GM12801 (cell line): ENCODE data around the gene TRIO.

Source experiments
- TF ChIP-seq, protein P1 (sequence below): IDR thresholded peaks from one replicate; pipeline ENCODE4 v1.5.1; 2011; ENCODE audit warnings: control low read depth; ENCODE audit not compliant: insufficient read length; ENCODE audit errors: extremely low read depth

The TRIO gene

DNA sequence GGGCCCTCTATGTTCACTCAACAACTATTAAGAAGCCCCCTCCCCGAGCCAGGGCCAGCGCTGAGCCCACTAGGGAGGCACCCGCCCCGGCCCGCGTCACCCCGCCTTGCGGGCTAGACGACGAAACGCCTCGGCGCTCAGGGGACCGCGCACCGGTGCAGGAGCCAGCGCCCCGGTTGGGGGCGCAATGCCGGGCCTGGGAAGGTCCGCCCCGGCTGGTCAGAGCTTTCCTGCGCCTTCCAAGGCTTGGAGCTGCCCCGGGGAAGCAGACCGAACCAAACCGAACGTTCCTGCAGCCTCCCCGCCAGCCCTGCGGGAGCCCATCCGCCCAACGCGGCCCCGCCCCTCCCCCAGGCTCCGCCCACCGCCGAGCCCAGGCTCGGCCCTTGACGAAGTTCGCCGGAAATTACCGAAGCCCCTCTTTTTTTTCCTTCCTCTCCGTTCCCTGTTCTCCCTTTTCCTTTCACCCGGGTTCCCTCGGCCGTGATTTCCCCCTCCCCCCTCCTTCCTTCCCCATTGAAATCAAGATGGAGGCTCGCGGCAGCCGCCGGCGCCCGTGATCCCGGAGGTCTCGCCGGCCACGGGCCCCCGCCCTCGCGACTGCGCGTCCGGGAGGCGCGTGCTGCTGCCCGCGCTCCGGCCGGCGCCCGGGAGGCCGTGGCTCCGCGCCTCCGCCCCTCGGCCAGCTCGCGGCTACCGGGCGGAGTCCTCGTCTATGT is at the start of gene TRIO:
Gene TRIO (plus strand): TSS at position 516 of the 719 bp plus-strand sequence. CDS start 384 bp downstream, outside the sequence.
- TF ChIP-seq, protein P1, sequence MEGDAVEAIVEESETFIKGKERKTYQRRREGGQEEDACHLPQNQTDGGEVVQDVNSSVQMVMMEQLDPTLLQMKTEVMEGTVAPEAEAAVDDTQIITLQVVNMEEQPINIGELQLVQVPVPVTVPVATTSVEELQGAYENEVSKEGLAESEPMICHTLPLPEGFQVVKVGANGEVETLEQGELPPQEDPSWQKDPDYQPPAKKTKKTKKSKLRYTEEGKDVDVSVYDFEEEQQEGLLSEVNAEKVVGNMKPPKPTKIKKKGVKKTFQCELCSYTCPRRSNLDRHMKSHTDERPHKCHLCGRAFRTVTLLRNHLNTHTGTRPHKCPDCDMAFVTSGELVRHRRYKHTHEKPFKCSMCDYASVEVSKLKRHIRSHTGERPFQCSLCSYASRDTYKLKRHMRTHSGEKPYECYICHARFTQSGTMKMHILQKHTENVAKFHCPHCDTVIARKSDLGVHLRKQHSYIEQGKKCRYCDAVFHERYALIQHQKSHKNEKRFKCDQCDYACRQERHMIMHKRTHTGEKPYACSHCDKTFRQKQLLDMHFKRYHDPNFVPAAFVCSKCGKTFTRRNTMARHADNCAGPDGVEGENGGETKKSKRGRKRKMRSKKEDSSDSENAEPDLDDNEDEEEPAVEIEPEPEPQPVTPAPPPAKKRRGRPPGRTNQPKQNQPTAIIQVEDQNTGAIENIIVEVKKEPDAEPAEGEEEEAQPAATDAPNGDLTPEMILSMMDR = no peak

DNA sequence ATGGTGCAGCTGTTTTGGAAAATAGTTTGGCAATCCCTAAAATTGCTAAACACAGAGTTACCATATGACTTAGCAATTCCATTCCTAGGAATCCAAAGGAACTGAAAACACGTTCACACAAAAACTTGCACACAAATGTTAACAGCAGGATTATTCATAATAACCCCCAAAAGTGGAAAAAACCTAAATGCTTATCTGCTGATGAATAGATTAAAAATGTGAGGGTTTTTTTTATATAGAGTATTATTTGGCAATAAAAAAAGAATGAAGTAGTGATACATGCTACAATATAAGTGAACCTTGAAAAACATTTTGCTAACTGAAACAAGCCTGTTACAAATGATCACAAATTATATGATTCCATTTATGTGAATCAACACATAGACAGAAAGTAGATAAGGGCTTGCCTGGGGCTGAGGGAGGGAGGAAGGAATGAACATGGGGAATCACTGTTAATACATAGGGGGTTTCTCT is 45.1 kb upstream of the TRIO start:
- TF ChIP-seq, protein P1 = no peak

DNA sequence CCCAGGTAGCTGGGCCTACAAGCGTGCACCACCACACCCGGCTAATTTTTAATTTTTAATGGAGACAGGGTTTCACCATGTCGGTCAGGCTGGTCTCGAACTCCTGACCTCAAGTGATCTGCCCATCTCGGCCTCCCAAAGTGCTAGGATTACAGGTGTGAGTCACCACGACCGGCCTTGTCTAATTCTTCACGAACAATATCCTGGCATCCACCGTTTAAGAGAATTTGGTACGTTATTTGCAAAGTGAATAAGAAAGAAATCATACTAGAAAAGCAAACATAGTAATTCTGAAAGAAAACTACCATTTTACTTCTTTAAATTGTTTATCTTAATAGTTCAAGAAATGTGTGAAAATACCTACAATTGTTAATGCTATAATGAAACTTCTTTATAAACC is 42.9 kb upstream of the TRIO start:
- TF ChIP-seq, protein P1 = no peak

DNA sequence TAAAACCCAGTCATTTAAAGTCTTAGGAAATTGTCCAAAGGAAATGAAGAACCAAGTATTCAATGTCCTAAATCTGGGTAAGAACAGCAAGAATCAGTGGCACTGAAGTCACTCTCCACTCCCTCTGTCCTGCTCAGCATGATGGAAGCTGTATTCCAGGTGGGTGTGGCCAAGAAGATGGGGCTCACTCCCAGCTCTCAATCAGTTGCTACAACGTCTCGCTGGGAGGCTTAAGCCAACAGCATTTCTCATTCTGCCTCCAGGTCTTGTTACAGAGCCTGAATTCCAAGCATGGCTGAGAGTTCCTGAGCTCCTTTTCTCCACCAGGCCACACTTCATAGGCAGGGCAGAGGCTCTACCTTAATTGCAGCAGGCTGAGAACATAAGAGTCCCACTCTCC is 41.2 kb upstream of the TRIO start:
- TF ChIP-seq, protein P1 = no peak

DNA sequence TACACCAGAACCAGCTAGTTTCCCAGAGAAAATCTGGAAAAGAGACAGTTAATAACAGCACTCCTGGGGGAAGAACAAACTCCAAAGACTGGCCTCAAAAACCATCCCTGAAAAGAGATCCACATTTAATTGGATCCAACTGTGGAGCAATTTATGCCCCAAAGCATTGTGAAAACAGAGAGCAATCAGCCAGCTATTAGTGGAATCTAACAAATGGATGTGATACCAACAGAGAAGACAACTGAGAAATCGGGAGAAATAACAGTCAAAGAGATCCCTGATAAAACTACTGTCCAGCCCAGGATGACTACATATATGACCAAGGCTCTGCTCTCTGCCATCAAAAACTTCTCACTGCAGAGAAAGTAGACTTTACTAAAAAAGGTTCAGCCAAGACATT is 40.5 kb upstream of the TRIO start:
- TF ChIP-seq, protein P1 = no peak

DNA sequence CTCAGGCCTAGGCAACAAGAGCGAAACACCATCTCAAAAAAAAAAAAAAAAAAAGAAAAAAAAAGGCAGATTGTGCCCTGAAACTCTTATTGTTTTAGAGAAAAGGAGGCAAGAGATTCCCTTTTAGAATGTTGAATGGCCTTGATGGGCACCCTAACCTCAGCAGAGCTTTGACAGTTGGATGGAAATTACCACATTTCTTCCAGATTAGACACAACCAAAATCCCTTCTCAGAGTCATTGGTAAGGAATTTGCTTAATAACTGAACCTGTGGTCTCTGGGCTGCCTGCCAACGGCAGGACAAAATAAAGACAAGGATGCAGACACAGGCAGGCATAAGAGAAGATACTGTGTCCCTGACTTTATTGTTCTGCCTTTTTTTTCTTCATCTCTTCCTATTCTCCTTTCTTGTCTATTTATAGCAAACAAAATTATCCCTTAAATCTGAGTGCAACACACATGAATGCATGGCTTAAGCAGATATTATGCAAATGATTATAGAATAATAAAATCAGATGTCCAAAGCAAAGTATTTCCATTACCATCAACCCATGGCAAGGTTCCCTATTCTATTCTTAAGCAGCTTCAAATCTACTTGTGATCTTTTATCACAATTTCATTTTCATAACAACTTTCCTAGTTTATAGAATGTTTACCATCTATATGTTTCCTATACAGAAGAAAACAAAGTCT is 37.3 kb upstream of the TRIO start:
- TF ChIP-seq, protein P1 = no peak

DNA sequence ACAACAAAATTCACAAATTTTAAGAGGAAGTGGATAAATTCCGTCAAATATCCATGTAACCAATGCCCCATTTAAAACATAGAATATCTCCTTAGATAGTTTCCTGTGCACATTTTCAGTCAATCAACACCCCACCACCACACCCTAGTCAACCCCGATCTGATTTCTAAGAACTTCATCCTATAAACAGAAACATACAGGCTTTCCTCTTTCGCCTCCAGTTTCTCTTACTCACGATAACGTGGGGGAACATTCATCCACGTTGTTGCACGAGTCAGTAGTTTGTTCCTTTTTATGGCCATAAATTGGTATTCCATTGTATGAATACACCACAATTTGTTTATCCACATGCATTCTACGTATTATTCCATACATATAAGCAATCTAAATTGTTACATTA is 35.6 kb upstream of the TRIO start:
- TF ChIP-seq, protein P1 = no peak
